Measurements from ENCODE around the gene TMEM178A.

Gene TMEM178A

GRCh38 chr2:39762448-39762847 is 96.7 kb downstream of the TMEM178A start:
- DNase-seq: no peak

Measured in stimulated activated CD4-positive, alpha-beta T cell treated with anti-CD3 and anti-CD28 coated beads, Interleukin-2, amount 100 ng/mL, for 48 hours (primary cell).